DOHH2 (cell line): ENCODE measurements around the gene TPO.

Experiments used
- H3F3A ChIP-seq: fragments of 200-600 bp; sonication (generic), shearing (Covaris generic); 2 replicates; pipeline ENCODE4 v1.6.0; 2016; ENCODE audit warnings: antibody characterized with exemption, mild to moderate bottlenecking; ENCODE audit not compliant: control insufficient read depth, insufficient read depth
- H3K27ac ChIP-seq: fragments of 200-600 bp; sonication (generic); 2 replicates; pipeline ENCODE4 v1.5.1; 2014; ENCODE audit warnings: low read depth, mild to moderate bottlenecking, low read length, moderate library complexity
- H3K27me3 ChIP-seq: fragments of 200-600 bp; sonication (generic); 2 replicates; pipeline ENCODE4 v1.6.1; 2014; ENCODE audit warnings: mild to moderate bottlenecking, low read length, mixed read lengths; ENCODE audit not compliant: control insufficient read depth
- H3K36me3 ChIP-seq: fragments of 200-600 bp; sonication (generic); 2 replicates; pipeline ENCODE4 v1.6.1; 2014; ENCODE audit warnings: mild to moderate bottlenecking, low read length, moderate library complexity, mixed read lengths; ENCODE audit not compliant: control insufficient read depth
- H3K4me1 ChIP-seq: fragments of 200-600 bp; sonication (generic); 2 replicates; pipeline ENCODE4 v1.6.1; 2014; ENCODE audit warnings: mild to moderate bottlenecking, low read length, mixed read lengths; ENCODE audit not compliant: control insufficient read depth
- H3K4me2 ChIP-seq: fragments of 200-600 bp; sonication (generic); 2 replicates; pipeline ENCODE4 v1.6.0; 2014; ENCODE audit warnings: mild to moderate bottlenecking, low read length, moderate library complexity
- H3K4me3 ChIP-seq: fragments of 200-600 bp; sonication (generic); 2 replicates; pipeline ENCODE4 v1.5.1; 2014; ENCODE audit warnings: mild to moderate bottlenecking, low read length, mixed read lengths
- H3K79me2 ChIP-seq: fragments of 200-600 bp; sonication (generic); 2 replicates; pipeline ENCODE4 v1.6.1; 2014; ENCODE audit warnings: mild to moderate bottlenecking, low read length, mixed read lengths; ENCODE audit not compliant: control insufficient read depth
- H3K9me2 ChIP-seq: fragments of 200-600 bp; sonication (generic); replicated peaks from 2 replicates; pipeline ENCODE4 v1.6.1; 2014; ENCODE audit warnings: mild to moderate bottlenecking, low read length, mixed read lengths; ENCODE audit not compliant: control insufficient read depth
- H3K9me3 ChIP-seq: fragments of 200-600 bp; sonication (generic); 2 replicates; pipeline ENCODE4 v1.6.1; 2014; ENCODE audit warnings: antibody characterized with exemption, low read length, mixed read lengths; ENCODE audit not compliant: control insufficient read depth, insufficient read depth
- H4K20me1 ChIP-seq: fragments of 200-600 bp; sonication (generic); 2 replicates; pipeline ENCODE4 v1.6.0; 2014; ENCODE audit warnings: low read depth, mild to moderate bottlenecking, antibody characterized with exemption, low read length, moderate library complexity; ENCODE audit not compliant: control insufficient read depth, insufficient read depth
- CTCF ChIP-seq: fragments of 200-600 bp; sonication (generic); IDR thresholded peaks from one replicate; pipeline ENCODE4 v1.5.1; 2014; ENCODE audit warnings: antibody characterized with exemption, mild to moderate bottlenecking, low read depth, low read length; ENCODE audit not compliant: poor library complexity, severe bottlenecking
- EZH2phosphoT487 ChIP-seq: fragments of 200-600 bp; sonication (generic); IDR thresholded peaks from 2 replicates; pipeline ENCODE4 v1.6.1; 2017; ENCODE audit warnings: borderline replicate concordance, mild to moderate bottlenecking, antibody characterized with exemption, low read length, moderate library complexity, mixed read lengths

Gene TPO

GRCh38 chr2:1528273-1529064 lies 115.2 kb downstream of the TPO start:
- H3K9me3 ChIP-seq: peaks cover 20% of the 10 kb centered on the region; the same call in 1 of the 2 replicates
- H4K20me1 ChIP-seq: no peaks in the 10 kb centered on the region
- no peak overlapping the region for H3K4me2 ChIP-seq
- no peak overlapping the region for H3K4me3 ChIP-seq
- no peaks in the 10 kb centered on the region for H3K27me3 ChIP-seq
- no peaks in the 10 kb centered on the region for H3K36me3 ChIP-seq
- H3K9me2 ChIP-seq: no peaks in the 10 kb centered on the region
- no peak overlapping the region for H3K27ac ChIP-seq
- H3K79me2 ChIP-seq: no peaks in the 10 kb centered on the region
- no peaks in the 10 kb centered on the region for H3K4me1 ChIP-seq
- no peaks in the 10 kb centered on the region for H3F3A ChIP-seq
- TF ChIP-seq EZH2phosphoT487 (no peak), CTCF (no peak)

DNA sequence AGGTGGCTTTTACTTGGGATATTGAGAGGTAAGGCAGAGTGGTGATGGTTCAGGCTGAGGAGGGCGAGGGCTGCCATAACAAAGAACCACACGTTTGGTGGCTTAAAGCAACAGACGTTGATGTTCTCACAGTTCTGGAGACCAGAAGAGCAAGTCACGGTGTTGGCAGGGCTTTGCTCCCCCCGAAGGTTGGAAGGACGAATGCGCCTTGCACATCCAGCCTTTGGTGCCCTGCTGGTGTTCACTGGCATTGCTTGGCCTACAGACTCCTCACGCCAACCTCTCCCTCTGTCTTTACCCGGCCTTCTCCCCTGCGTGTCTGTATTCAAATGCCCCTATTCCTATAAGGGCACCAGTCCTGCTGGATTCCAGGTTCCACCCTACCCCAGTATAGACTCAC lies 125.4 kb downstream of the TPO start:
- Histone ChIP-seq H3K4me3 (no peak overlapping the region), H3K27ac (no peak overlapping the region), H3K27me3 (no peaks in the 10 kb centered on the region), H3K36me3 (no peaks in the 10 kb centered on the region), H3K9me3 (no peaks in the 10 kb centered on the region), H3K9me2 (no peaks in the 10 kb centered on the region), H3F3A (no peaks in the 10 kb centered on the region), H3K4me2 (no peak overlapping the region), H3K79me2 (no peaks in the 10 kb centered on the region), H3K4me1 (no peaks in the 10 kb centered on the region), H4K20me1 (no peaks in the 10 kb centered on the region)
- TF ChIP-seq CTCF (no peak), EZH2phosphoT487 (no peak)

DNA sequence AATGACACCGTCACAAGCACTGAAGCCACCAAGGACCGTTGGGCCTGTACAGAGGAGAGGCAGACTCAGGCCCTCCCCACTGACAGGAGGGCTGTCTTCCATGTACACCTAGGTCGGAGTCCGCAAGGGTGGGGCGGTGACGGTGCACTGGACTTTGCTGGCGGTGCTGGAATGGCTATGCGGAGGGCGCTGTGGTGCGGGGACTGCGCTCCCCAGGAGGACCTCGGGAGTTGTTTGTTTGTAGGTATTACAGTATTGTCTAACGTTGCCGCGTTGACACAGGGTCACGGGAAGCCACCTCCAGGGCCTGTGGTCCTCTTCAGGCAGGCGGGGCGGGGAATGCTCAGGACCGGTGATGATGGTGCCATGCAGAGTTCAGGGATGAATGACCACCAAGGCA lies 126.2 kb downstream of the TPO start:
- H3K4me2 ChIP-seq: no peak overlapping the region
- no peaks in the 10 kb centered on the region for H3K36me3 ChIP-seq
- no peaks in the 10 kb centered on the region for H3K27me3 ChIP-seq
- TF ChIP-seq EZH2phosphoT487: no peak
- TF ChIP-seq CTCF: no peak
- no peaks in the 10 kb centered on the region for H3F3A ChIP-seq
- no peak overlapping the region for H3K4me3 ChIP-seq
- no peaks in the 10 kb centered on the region for H3K4me1 ChIP-seq
- H3K27ac ChIP-seq: no peak overlapping the region
- H4K20me1 ChIP-seq: no peaks in the 10 kb centered on the region
- no peaks in the 10 kb centered on the region for H3K79me2 ChIP-seq
- no peaks in the 10 kb centered on the region for H3K9me3 ChIP-seq
- no peaks in the 10 kb centered on the region for H3K9me2 ChIP-seq
